GM12892 (cell line): ENCODE results near the gene FAM3D.

Experiments
- POLR2A ChIP-seq: IDR thresholded peaks from 2 replicates; pipeline ENCODE4 v1.6.1; 2011; ENCODE audit warnings: low read depth, low read length, control low read depth
- POLR2AphosphoS5 ChIP-seq: IDR thresholded peaks from 2 replicates; pipeline ENCODE4 v1.6.1; 2011; ENCODE audit warnings: low read depth, low read length, control low read depth
- TAF1 ChIP-seq: IDR thresholded peaks from 2 replicates; pipeline ENCODE4 v1.6.1; 2011; ENCODE audit warnings: low read depth, mild to moderate bottlenecking, control low read depth, low read length, borderline replicate concordance

- TF ChIP-seq POLR2A (no peak), TAF1 (no peak), POLR2AphosphoS5 (no peak)
Observed at GRCh38 chr3:58625196-58625824, 41.3 kb downstream of the FAM3D start.
